GM21526 (cell line): Measurements from ENCODE around the gene SNAI3.
A peak's percentile ranks its signal among the peaks of the same experiment; 100 is the strongest.

ENCODE experiments used
- ATAC-seq: cut with Tn5 transposase; IDR thresholded peaks from one replicate; pipeline ENCODE4 v1.9.1; 2021; ENCODE audit warnings: moderate library complexity; ENCODE audit not compliant: unreplicated experiment, low FRiP score

SNAI3 gene

GRCh38 chr16:88693420-88694177 lies 7.3 kb upstream of the SNAI3 start:
- no peak for ATAC-seq

- ATAC-seq = no peak
Observed at GRCh38 chr16:88692861-88693260, 6.6 kb upstream of the SNAI3 start.

GRCh38 chr16:88691924-88692560 lies 5.7 kb upstream of the SNAI3 start:
- ATAC-seq = no peak

GRCh38 chr16:88691129-88691813 lies 5.0 kb upstream of the SNAI3 start:
- ATAC-seq = no peak

- no peak for ATAC-seq
Observed at GRCh38 chr16:88690341-88691128, 4.2 kb upstream of the SNAI3 start.

- no peak for ATAC-seq
Observed at GRCh38 chr16:88688013-88688778, 1.9 kb upstream of the SNAI3 start.

- no peak for ATAC-seq
Observed at GRCh38 chr16:88687676-88688012, 1.3 kb upstream of the SNAI3 start.

GRCh38 chr16:88687254-88687576 lies 908 bp upstream of the SNAI3 start:
- no peak for ATAC-seq

GRCh38 chr16:88686062-88686438 lies 257 bp downstream of the SNAI3 start:
- peak; percentile 4 for ATAC-seq

- ATAC-seq = no peak
Observed at GRCh38 chr16:88685156-88686061, 898 bp downstream of the SNAI3 start.

- no peak for ATAC-seq
Observed at GRCh38 chr16:88684569-88685155, 1.6 kb downstream of the SNAI3 start.

- ATAC-seq = peak; percentile 74
Observed at GRCh38 chr16:88681709-88682451, 4.4 kb downstream of the SNAI3 start.

GRCh38 chr16:88681084-88681680 lies 5.1 kb downstream of the SNAI3 start:
- ATAC-seq = no peak

- no peak for ATAC-seq
Observed at GRCh38 chr16:88680554-88681083, 5.7 kb downstream of the SNAI3 start.

- no peak for ATAC-seq
Observed at GRCh38 chr16:88678224-88678979, 7.9 kb downstream of the SNAI3 start.

- ATAC-seq = no peak
Observed at GRCh38 chr16:88677721-88678120, 8.6 kb downstream of the SNAI3 start.
